ENCODE results near the gene RNF181.
"Not testable (repeated sequence)": the region's sequence is repeated elsewhere in the genome, so short reads cannot be mapped to it uniquely, and the experiment has no call there.

RNF181 gene

GRCh38 chr2:85577063-85577385 lies 18.5 kb upstream of the RNF181 start:
- DNase-seq (ENCODE audit: low read depth in 1 of 2, low spot score in 1 of 2): no peak

- peak; percentile 38 to 53 for DNase-seq (ENCODE audit: low read depth in 1 of 2, low spot score in 1 of 2)
Observed at GRCh38 chr2:85577386-85578242, 17.9 kb upstream of the RNF181 start, which contains the start of gene VAMP8. Gene VAMP8 (plus strand): TSS chr2:85577586. CDS start chr2:85577647, 61 bp downstream.

GRCh38 chr2:85578243-85579180 lies 17.0 kb upstream of the RNF181 start:
- no peak for DNase-seq (ENCODE audit: low read depth in 1 of 2, low spot score in 1 of 2)

- DNase-seq (ENCODE audit: low read depth in 1 of 2, low spot score in 1 of 2): no peak
Observed at GRCh38 chr2:85579266-85579935, 16.1 kb upstream of the RNF181 start.

GRCh38 chr2:85580206-85580605 lies 15.3 kb upstream of the RNF181 start:
- no peak for DNase-seq (ENCODE audit: low read depth in 1 of 2, low spot score in 1 of 2)

GRCh38 chr2:85582492-85582891 lies 13.1 kb upstream of the RNF181 start:
- no peak for DNase-seq (ENCODE audit: low read depth in 1 of 2, low spot score in 1 of 2)

- DNase-seq (ENCODE audit: low read depth in 1 of 2, low spot score in 1 of 2): no peak
Observed at GRCh38 chr2:85583667-85584353, 11.7 kb upstream of the RNF181 start.

GRCh38 chr2:85584354-85584856 lies 11.1 kb upstream of the RNF181 start, which contains the start of gene VAMP5:
Gene VAMP5 (plus strand): TSS chr2:85584431. CDS start chr2:85584491, 60 bp downstream.
- DNase-seq (ENCODE audit: low read depth in 1 of 2, low spot score in 1 of 2): no peak

- DNase-seq (ENCODE audit: low read depth in 1 of 2, low spot score in 1 of 2): no peak
Observed at GRCh38 chr2:85584857-85585780, 10.4 kb upstream of the RNF181 start.

- no peak for DNase-seq (ENCODE audit: low read depth in 1 of 2, low spot score in 1 of 2)
Observed at GRCh38 chr2:85585781-85586105, 9.8 kb upstream of the RNF181 start.

GRCh38 chr2:85588236-85588635 lies 7.3 kb upstream of the RNF181 start:
- DNase-seq (ENCODE audit: low read depth in 1 of 2, low spot score in 1 of 2): no peak

GRCh38 chr2:85588645-85589044 lies 6.9 kb upstream of the RNF181 start:
- no peak for DNase-seq (ENCODE audit: low read depth in 1 of 2, low spot score in 1 of 2)

- DNase-seq (ENCODE audit: low read depth in 1 of 2, low spot score in 1 of 2): no peak
Observed at GRCh38 chr2:85589181-85589580, 6.4 kb upstream of the RNF181 start.

- no peak for DNase-seq (ENCODE audit: low read depth in 1 of 2, low spot score in 1 of 2)
Observed at GRCh38 chr2:85589982-85590791, 5.4 kb upstream of the RNF181 start.

GRCh38 chr2:85590950-85591349 lies 4.6 kb upstream of the RNF181 start:
- DNase-seq (ENCODE audit: low read depth in 1 of 2, low spot score in 1 of 2): no peak

- no peak for DNase-seq (ENCODE audit: low read depth in 1 of 2, low spot score in 1 of 2)
Observed at GRCh38 chr2:85591563-85591962, 4.0 kb upstream of the RNF181 start.

- not testable (repeated sequence) for DNase-seq (ENCODE audit: low read depth in 1 of 2, low spot score in 1 of 2)
Observed at GRCh38 chr2:85592299-85592698, 3.2 kb upstream of the RNF181 start.

- DNase-seq (ENCODE audit: low read depth in 1 of 2, low spot score in 1 of 2): no peak
Observed at GRCh38 chr2:85593023-85593422, 2.5 kb upstream of the RNF181 start.
